Heart left ventricle (tissue), 13 donors: ENCODE results near the gene TACR2.

Source experiments
- CTCF ChIP-seq, 12 donors: fragments of 200-600 bp; sonication (generic) in 4 of 12; IDR thresholded peaks; one replicate each; pipeline versions ENCODE4 v1.5.0 to v1.8.0; 2018 to 2022; ENCODE audit warnings: antibody characterized with exemption in 12 of 12, mild to moderate bottlenecking in 5 of 12
- POLR2A ChIP-seq, 2 donors: fragments of 450-650 bp; IDR thresholded peaks; one replicate each; pipeline ENCODE4 v1.6.1; 2017; ENCODE audit warnings: antibody characterized with exemption in 2 of 2, mild to moderate bottlenecking in 2 of 2, moderate library complexity in 2 of 2
- donor health status: ischemic (EF 13 %, LVEDD 7.1; RV severe dilation, severe dysfunction).
- donor health status: DM: no; HTN: yes; CAD: no.
- donor health status: DM: no; HTN: no; CAD: no.
- donor health status: ischemic (EF 25% LVEDD 6.9; RV normal size, moderate dysfunction).
- donor health status: ischemic (EF 25% LVEDD 5.7; RV mildly dilated, moderate dysfunction).
- donor health status: ischemic (EF 35%, LVEDD 5.7; RV mildly dilated, moderate dysfunction).
- donor health status: nonischemic (EF 11% LVEDD 7.7; RV severe dilation, severe dysfunction).
- donor health status: DM: yes; HTN: yes; CAD: no.
- donor health status: PGD.
- donor health status: ischemic (EF 29% LVEDD 5.4; RV normal size, mild dysfunction).
- donor health status: nonischemic (EF 23%, LVEDD 6.1; RV moderate dilation, normal function).

- no peak for TF ChIP-seq CTCF (IDR thresholded peaks at IDR 0.05)
- TF ChIP-seq POLR2A (IDR thresholded peaks at IDR 0.05) = no peak
Observed at GRCh38 chr10:69445041-69445440, 28.3 kb upstream of the TACR2 start.
